IgD-negative memory B cell (primary cell): Measurements from ENCODE around the gene SLC24A4. TPM values are rescaled to one million over a fixed set of nuclear protein-coding genes. Genes with fewer than 3 reads are reported as not detected.

Experiments
- H3K27ac Mint-ChIP-seq, 3 donors: one replicate each; pipeline ENCODE4 v1.8.0; 2020 to 2022; ENCODE audit warnings: mild to moderate bottlenecking in 3 of 3, mixed read lengths in 3 of 3, moderate library complexity in 1 of 3
- H3K27me3 Mint-ChIP-seq: one replicate; pipeline ENCODE4 v1.8.0; 2021; ENCODE audit warnings: mixed read lengths
- H3K36me3 Mint-ChIP-seq: one replicate; pipeline ENCODE4 v1.8.0; 2020; ENCODE audit warnings: mild to moderate bottlenecking, mixed read lengths
- H3K4me1 Mint-ChIP-seq, 3 donors: one replicate each; pipeline ENCODE4 v1.8.0; 2020 to 2022; ENCODE audit warnings: mixed read lengths in 3 of 3, mild to moderate bottlenecking in 1 of 3
- H3K4me3 Mint-ChIP-seq, 4 donors: one replicate each; pipeline ENCODE4 v1.8.0; 2020 to 2022; ENCODE audit warnings: mild to moderate bottlenecking in 4 of 4, mixed read lengths in 4 of 4, moderate library complexity in 3 of 4
- H3K9me3 Mint-ChIP-seq, 3 donors: one replicate each; pipeline ENCODE4 v1.8.0; 2020 to 2021; ENCODE audit warnings: mixed read lengths in 3 of 3, mild to moderate bottlenecking in 1 of 3
- polyA plus RNA-seq: library from polyadenylated mRNA; unstranded; fragments of 300-500 nt; fragmentation: Illumina TruSeq; gene quantifications from one replicate; pipeline ENCODE4 v1.2.3, GENCODE V29; 2021

The SLC24A4 gene
- polyA plus RNA-seq, 1 donor from 2014 or later, result not detected

- Mint-ChIP-seq H3K27me3 (no peaks in the 10 kb centered on the region), H3K27ac (no peak within 1 kb of the TSS), H3K4me1 (peaks cover 23 to 30% (median 23%) of the 10 kb centered on the region in 3 donors), H3K9me3 (no peaks in the 10 kb centered on the region), H3K36me3 (peaks cover under 1% of the 10 kb centered on the region), H3K4me3 (peak within 1 kb of the TSS; percentile 82 to 89 (median 86))
Measured at GRCh38 chr14:92513204-92513965, 190.4 kb downstream of the SLC24A4 start, which contains the start of gene RIN3. RIN3 (plus strand) TSS chr14:92513781; CDS start chr14:92513933, 152 bp downstream.

- Mint-ChIP-seq H3K27ac (peak overlapping the region in 1 of 3 donors; percentile 23), H3K4me1 (peaks cover 21 to 24% (median 21%) of the 10 kb centered on the region in 3 donors), H3K27me3 (no peaks in the 10 kb centered on the region), H3K9me3 (no peaks in the 10 kb centered on the region), H3K4me3 (peak overlapping the region; percentile 46 to 89 (median 80)), H3K36me3 (no peaks in the 10 kb centered on the region)
Measured at GRCh38 chr14:92513966-92514843, 191.2 kb downstream of the SLC24A4 start.

GRCh38 chr14:92514844-92515514 lies 192.0 kb downstream of the SLC24A4 start:
- no peaks in the 10 kb centered on the region for H3K27me3 Mint-ChIP-seq
- no peaks in the 10 kb centered on the region for H3K36me3 Mint-ChIP-seq
- no peaks in the 10 kb centered on the region for H3K9me3 Mint-ChIP-seq
- H3K4me3 Mint-ChIP-seq, result peak overlapping the region; percentile 46 to 82 (median 74)
- H3K27ac Mint-ChIP-seq, result peak overlapping the region in 2 of 3 donors; percentile 11 to 23
- H3K4me1 Mint-ChIP-seq, result peaks cover 17 to 21% (median 19%) of the 10 kb centered on the region in 3 donors

GRCh38 chr14:92515546-92516343 lies 192.8 kb downstream of the SLC24A4 start:
- peaks cover 17 to 21% (median 19%) of the 10 kb centered on the region in 3 donors for H3K4me1 Mint-ChIP-seq
- no peaks in the 10 kb centered on the region for H3K9me3 Mint-ChIP-seq
- H3K36me3 Mint-ChIP-seq, result no peaks in the 10 kb centered on the region
- no peaks in the 10 kb centered on the region for H3K27me3 Mint-ChIP-seq
- H3K4me3 Mint-ChIP-seq, result peak overlapping the region; percentile 1 to 81 (median 56)
- peak overlapping the region in 2 of 3 donors; percentile 11 to 79 for H3K27ac Mint-ChIP-seq

- no peaks in the 10 kb centered on the region for H3K27me3 Mint-ChIP-seq
- peaks cover 19 to 21% (median 20%) of the 10 kb centered on the region in 3 donors for H3K4me1 Mint-ChIP-seq
- peaks cover 3% of the 10 kb centered on the region for H3K36me3 Mint-ChIP-seq
- H3K4me3 Mint-ChIP-seq, result peak overlapping the region in 1 of 4 donors; percentile 46
- peak overlapping the region in 1 of 3 donors; percentile 11 for H3K27ac Mint-ChIP-seq
- peaks cover 0 to under 1% (median 0%) of the 10 kb centered on the region in 3 donors for H3K9me3 Mint-ChIP-seq
Measured at GRCh38 chr14:92516344-92516965, 193.5 kb downstream of the SLC24A4 start.

- H3K9me3 Mint-ChIP-seq, result peaks cover 0 to 1% (median 0%) of the 10 kb centered on the region in 3 donors
- no peaks in the 10 kb centered on the region for H3K27me3 Mint-ChIP-seq
- no peak overlapping the region for H3K27ac Mint-ChIP-seq
- H3K4me1 Mint-ChIP-seq, result peaks cover 17 to 20% (median 19%) of the 10 kb centered on the region in 3 donors
- peak overlapping the region in 1 of 4 donors; percentile 16 for H3K4me3 Mint-ChIP-seq
- H3K36me3 Mint-ChIP-seq, result peaks cover 3% of the 10 kb centered on the region
Measured at GRCh38 chr14:92516966-92517506, 194.1 kb downstream of the SLC24A4 start.

- peaks cover 11 to 18% (median 15%) of the 10 kb centered on the region in 3 donors for H3K4me1 Mint-ChIP-seq
Measured at GRCh38 chr14:92517761-92518160, 194.8 kb downstream of the SLC24A4 start.

GRCh38 chr14:92519246-92520101 lies 196.5 kb downstream of the SLC24A4 start:
- Mint-ChIP-seq H3K9me3 (peaks cover 0 to 1% (median 0%) of the 10 kb centered on the region in 3 donors), H3K36me3 (peaks cover 3% of the 10 kb centered on the region), H3K27me3 (no peaks in the 10 kb centered on the region), H3K27ac (no peak overlapping the region), H3K4me1 (peaks cover 11 to 18% (median 16%) of the 10 kb centered on the region in 3 donors), H3K4me3 (no peak overlapping the region)

More at GRCh38 chr14:92517761-92518160, 194.8 kb downstream of the SLC24A4 start:
- Mint-ChIP-seq H3K36me3 (peaks cover 3% of the 10 kb centered on the region), H3K27ac (no peak overlapping the region), H3K27me3 (no peaks in the 10 kb centered on the region), H3K9me3 (peaks cover 0 to 1% (median 0%) of the 10 kb centered on the region in 3 donors), H3K4me3 (peak overlapping the region in 1 of 4 donors; percentile 9)

- Mint-ChIP-seq H3K27me3 (no peaks in the 10 kb centered on the region), H3K9me3 (peaks cover 0 to 1% (median 0%) of the 10 kb centered on the region in 3 donors), H3K4me1 (peaks cover 7 to 12% (median 12%) of the 10 kb centered on the region in 3 donors), H3K4me3 (no peak overlapping the region), H3K36me3 (peaks cover 3% of the 10 kb centered on the region), H3K27ac (no peak overlapping the region)
Measured at GRCh38 chr14:92520102-92521057, 197.4 kb downstream of the SLC24A4 start.

- Mint-ChIP-seq H3K4me3 (no peak overlapping the region), H3K27me3 (no peaks in the 10 kb centered on the region), H3K9me3 (peaks cover 0 to 1% (median 0%) of the 10 kb centered on the region in 3 donors), H3K4me1 (peaks cover under 1 to 8% (median 5%) of the 10 kb centered on the region in 3 donors), H3K36me3 (peaks cover 3% of the 10 kb centered on the region), H3K27ac (no peak overlapping the region)
Measured at GRCh38 chr14:92521058-92521415, 198.1 kb downstream of the SLC24A4 start.

GRCh38 chr14:92523752-92524151 lies 200.8 kb downstream of the SLC24A4 start:
- H3K9me3 Mint-ChIP-seq, result peaks cover 0 to 1% (median 0%) of the 10 kb centered on the region in 3 donors
- peaks cover 0 to 5% (median 1%) of the 10 kb centered on the region in 3 donors for H3K4me1 Mint-ChIP-seq
- peaks cover 1% of the 10 kb centered on the region for H3K27me3 Mint-ChIP-seq
- H3K36me3 Mint-ChIP-seq, result peaks cover 3% of the 10 kb centered on the region
- H3K27ac Mint-ChIP-seq, result no peak overlapping the region
- H3K4me3 Mint-ChIP-seq, result no peak overlapping the region
